DMS 273 (cell line): ENCODE measurements around the gene TOMM34.
A peak's percentile ranks its signal among the peaks of the same experiment; 100 is the strongest.

Source experiments
- DNase-seq: peaks from one replicate; lab custom pipeline; 2025; ENCODE audit not compliant: unreplicated experiment; lab: John Stamatoyannopoulos, UW

The TOMM34 gene

GRCh38 chr20:44963325-44964215 is 3.4 kb upstream of the TOMM34 start:
- DNase-seq = no peak

GRCh38 chr20:44962483-44962882 is 2.3 kb upstream of the TOMM34 start:
- no peak for DNase-seq

- DNase-seq = no peak
Observed at GRCh38 chr20:44961870-44962267, 1.7 kb upstream of the TOMM34 start.

GRCh38 chr20:44961011-44961869 is 1.0 kb upstream of the TOMM34 start:
- DNase-seq = no peak

- DNase-seq = peak; percentile 56
Observed at GRCh38 chr20:44959638-44960102, 527 bp downstream of the TOMM34 start.

GRCh38 chr20:44959082-44959637 is 1.0 kb downstream of the TOMM34 start:
- peak; percentile 48 for DNase-seq

- DNase-seq = no peak
Observed at GRCh38 chr20:44958276-44958675, 1.9 kb downstream of the TOMM34 start.

- no peak for DNase-seq
Observed at GRCh38 chr20:44956410-44956809, 3.8 kb downstream of the TOMM34 start.

- no peak for DNase-seq
Observed at GRCh38 chr20:44955270-44955669, 4.9 kb downstream of the TOMM34 start.

GRCh38 chr20:44954211-44954610 is 6.0 kb downstream of the TOMM34 start:
- DNase-seq = no peak

GRCh38 chr20:44952731-44953130 is 7.5 kb downstream of the TOMM34 start:
- no peak for DNase-seq

- no peak for DNase-seq
Observed at GRCh38 chr20:44950368-44950767, 9.8 kb downstream of the TOMM34 start.

- DNase-seq = no peak
Observed at GRCh38 chr20:44948513-44948912, 11.7 kb downstream of the TOMM34 start.

GRCh38 chr20:44948107-44948506 is 12.1 kb downstream of the TOMM34 start:
- no peak for DNase-seq

- no peak for DNase-seq
Observed at GRCh38 chr20:44946271-44946852, 13.8 kb downstream of the TOMM34 start.

- no peak for DNase-seq
Observed at GRCh38 chr20:44945261-44945660, 14.9 kb downstream of the TOMM34 start.

GRCh38 chr20:44943828-44944227 is 16.4 kb downstream of the TOMM34 start:
- no peak for DNase-seq

- DNase-seq = peak; percentile 12
Observed at GRCh38 chr20:44942264-44942973, 17.8 kb downstream of the TOMM34 start.

GRCh38 chr20:44941120-44941691 is 19.0 kb downstream of the TOMM34 start:
- no peak for DNase-seq

GRCh38 chr20:44938637-44939036 is 21.6 kb downstream of the TOMM34 start:
- DNase-seq = no peak
